ENCODE results near the gene RASGRP3.
A peak's percentile ranks its signal among the peaks of the same experiment; 100 is the strongest.
"Not testable (repeated sequence)": the region's sequence is repeated elsewhere in the genome, so short reads cannot be mapped to it uniquely, and the experiment has no call there.

Gene RASGRP3

GRCh38 chr2:33476131-33476792 is at the start of gene RASGRP3:
Gene RASGRP3, plus strand, starts transcription at chr2:33476649. Its CDS starts 38,488 bp downstream, at chr2:33515137.
- DNase-seq (ENCODE audit: low spot score): peak; percentile 86

- DNase-seq (ENCODE audit: low spot score): peak; percentile 12
Measured at GRCh38 chr2:33426666-33427231, 49.7 kb upstream of the RASGRP3 start.

- no peak for DNase-seq (ENCODE audit: low spot score)
Measured at GRCh38 chr2:33430077-33430476, 46.4 kb upstream of the RASGRP3 start.

- DNase-seq (ENCODE audit: low spot score): no peak
Measured at GRCh38 chr2:33430856-33431255, 45.6 kb upstream of the RASGRP3 start.

- no peak for DNase-seq (ENCODE audit: low spot score)
Measured at GRCh38 chr2:33432871-33433270, 43.6 kb upstream of the RASGRP3 start.

GRCh38 chr2:33433279-33434235 is 42.9 kb upstream of the RASGRP3 start:
- DNase-seq (ENCODE audit: low spot score): no peak

GRCh38 chr2:33435518-33435917 is 40.9 kb upstream of the RASGRP3 start:
- DNase-seq (ENCODE audit: low spot score): no peak

- no peak for DNase-seq (ENCODE audit: low spot score)
Measured at GRCh38 chr2:33436083-33436482, 40.4 kb upstream of the RASGRP3 start.

- peak; percentile 47 for DNase-seq (ENCODE audit: low spot score)
Measured at GRCh38 chr2:33437297-33437696, 39.2 kb upstream of the RASGRP3 start.

- DNase-seq (ENCODE audit: low spot score): no peak
Measured at GRCh38 chr2:33437815-33438214, 38.6 kb upstream of the RASGRP3 start.

GRCh38 chr2:33441235-33441810 is 35.1 kb upstream of the RASGRP3 start:
- DNase-seq (ENCODE audit: low spot score): peak; percentile 67

GRCh38 chr2:33442052-33442451 is 34.4 kb upstream of the RASGRP3 start:
- DNase-seq (ENCODE audit: low spot score): not testable (repeated sequence)

- DNase-seq (ENCODE audit: low spot score): no peak
Measured at GRCh38 chr2:33442528-33443079, 33.8 kb upstream of the RASGRP3 start.

GRCh38 chr2:33443274-33443829 is 33.1 kb upstream of the RASGRP3 start:
- DNase-seq (ENCODE audit: low spot score): peak; percentile 37

- DNase-seq (ENCODE audit: low spot score): no peak
Measured at GRCh38 chr2:33444967-33445366, 31.5 kb upstream of the RASGRP3 start.

GRCh38 chr2:33448220-33448899 is 28.1 kb upstream of the RASGRP3 start:
- DNase-seq (ENCODE audit: low spot score): no peak

GRCh38 chr2:33451214-33451613 is 25.2 kb upstream of the RASGRP3 start:
- DNase-seq (ENCODE audit: low spot score): no peak

- no peak for DNase-seq (ENCODE audit: low spot score)
Measured at GRCh38 chr2:33451825-33452224, 24.6 kb upstream of the RASGRP3 start.

- no peak for DNase-seq (ENCODE audit: low spot score)
Measured at GRCh38 chr2:33452545-33452944, 23.9 kb upstream of the RASGRP3 start.

GRCh38 chr2:33453905-33454479 is 22.5 kb upstream of the RASGRP3 start:
- no peak for DNase-seq (ENCODE audit: low spot score)
